ENCODE measurements around the gene NPC1L1. TPM values are rescaled to one million over a fixed set of nuclear protein-coding genes. Genes with fewer than 3 reads are reported as not detected.
"Not testable (repeated sequence)": the region's sequence is repeated elsewhere in the genome, so short reads cannot be mapped to it uniquely, and the experiment has no call there.

Gene NPC1L1
- total and polyA plus RNA-seq, 2 donors (not counting 1 experiment from before 2014, with no cell fraction given): 0.07 TPM; not detected in 1

DNA sequence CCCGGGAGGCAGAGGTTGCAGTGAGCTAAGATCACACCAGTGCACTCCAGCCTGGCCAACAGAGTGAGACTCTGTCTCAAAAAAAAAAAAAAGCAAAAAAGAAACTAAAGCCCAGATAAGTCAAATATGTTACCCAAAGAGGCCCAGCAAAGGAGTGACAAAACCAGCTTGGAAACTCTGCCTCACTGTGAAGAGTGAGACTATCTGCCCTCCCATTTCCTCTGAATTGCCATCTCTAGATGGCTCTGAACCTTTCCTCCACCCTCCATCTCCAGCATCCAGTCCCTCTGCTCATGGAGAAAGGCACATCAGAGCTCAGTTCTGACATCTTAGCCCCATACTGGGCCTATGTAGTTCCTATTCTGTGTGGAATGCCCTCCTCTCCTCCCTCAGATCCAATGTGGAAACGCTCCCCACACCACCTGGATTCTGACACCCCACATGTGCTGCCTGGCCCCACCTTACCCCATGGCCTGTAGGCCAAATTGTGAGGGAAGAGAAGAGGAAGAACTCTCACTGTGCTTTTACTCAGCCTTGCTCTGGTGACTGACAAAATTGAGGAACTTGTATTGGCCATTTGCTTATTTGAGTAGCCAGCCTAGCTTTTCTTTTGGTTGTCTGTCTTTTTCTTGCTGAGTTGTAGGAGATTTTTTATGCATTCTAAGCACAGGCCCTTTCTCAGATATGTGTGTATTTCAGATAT lies 32.7 kb downstream of the NPC1L1 start:
- ChIA-PET POLR2A (no interaction called here), CTCF (no interaction called here)
- no peaks in the 10 kb centered on the region for H3K79me2 ChIP-seq (ENCODE audit: control insufficient read depth, insufficient read depth, low read length)

DNA sequence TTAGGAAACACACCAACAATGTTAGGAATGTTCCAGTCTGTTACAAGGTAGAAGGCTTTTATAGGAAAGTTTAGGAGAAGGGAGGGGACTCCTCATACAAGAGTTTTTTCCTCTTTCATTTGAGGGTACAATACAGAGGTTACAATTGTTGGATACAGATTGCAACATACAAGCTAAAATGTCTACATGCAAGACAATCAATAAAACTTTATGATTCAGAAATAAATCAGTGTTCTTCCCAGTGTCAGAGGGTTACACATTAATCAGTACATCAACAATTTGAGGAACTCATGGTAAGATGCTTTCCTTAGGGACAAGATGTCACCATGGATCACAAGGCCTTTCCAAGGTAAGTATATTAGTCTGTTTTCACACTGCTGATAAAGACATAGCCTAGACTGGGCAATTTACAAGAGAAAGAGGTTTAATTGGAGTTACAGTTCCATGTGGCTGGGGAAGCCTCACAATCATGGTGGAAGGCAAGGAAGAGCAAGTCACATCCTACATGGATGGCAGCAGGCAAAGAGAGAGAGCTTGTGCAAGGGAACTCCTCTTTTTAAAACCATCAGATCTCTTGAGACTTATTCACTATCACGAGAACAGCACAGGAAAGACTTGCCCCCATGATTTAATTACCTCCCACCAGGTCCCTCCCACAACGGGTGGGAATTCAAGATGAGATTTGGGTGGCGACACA lies 34.4 kb downstream of the NPC1L1 start:
- H3K27me3 Mint-ChIP-seq; H4K20me1 ChIP-seq (ENCODE audit: control insufficient read depth, insufficient read depth, low read length, poor library complexity, severe bottlenecking); H3K4me1 ChIP-seq (ENCODE audit: control insufficient read depth in 2 of 2, insufficient read depth in 2 of 2, low read length in 2 of 2); H3K9me3 ChIP-seq (ENCODE audit: control extremely low read depth in 1 of 3, control insufficient read depth in 2 of 3, insufficient read depth in 1 of 3, low read length in 2 of 3); H3K4me2 ChIP-seq (replicated peaks; ENCODE audit: low read depth, low read length, poor library complexity, severe bottlenecking); H3K36me3 ChIP-seq (replicated peaks in 1 of 2; ENCODE audit: control extremely low read depth in 1 of 2, control insufficient read depth in 1 of 2, extremely low read depth in 1 of 2, insufficient read depth in 2 of 2, low read length in 1 of 2); H3K27me3 ChIP-seq (replicated peaks in 1 of 4; ENCODE audit: control extremely low read depth in 1 of 4, control insufficient read depth in 3 of 4, insufficient read depth in 4 of 4, low read length in 3 of 4); intact Hi-C loops (cut with micrococcal nuclease); H3K4me1 Mint-ChIP-seq; DNase-seq; H2AFZ ChIP-seq (ENCODE audit: insufficient read depth, low read depth, low read length, poor library complexity, severe bottlenecking); H3K79me2 ChIP-seq (ENCODE audit: control insufficient read depth, insufficient read depth, low read length); H3K27ac ChIP-seq (ENCODE audit: low read length in 2 of 2); H3K9ac ChIP-seq (ENCODE audit: low read length); H3K27ac Mint-ChIP-seq; POLR2A ChIA-PET; H3K4me3 ChIP-seq (ENCODE audit: control extremely low read depth in 1 of 5, extremely low read depth in 1 of 5, insufficient read depth in 1 of 5, low read depth in 2 of 5, low read length in 4 of 5); H3K4me3 Mint-ChIP-seq; ATAC-seq (ENCODE audit: low read depth); H3K9me3 Mint-ChIP-seq (ENCODE audit: insufficient read depth): not testable (repeated sequence)
- no CpG with 5 or more reads among the region's 3 CpGs for WGBS (ENCODE audit: insufficient coverage)
- CTCF ChIA-PET: interaction anchor here (1.0 kb wide), 1 partner anchor 58 kb away, joined by 3 read pairs; no protein-coding TSS in a partner anchor

More for the DNA sequence above, 32.7 kb downstream of the NPC1L1 start:
- Mint-ChIP-seq H3K9me3 (ENCODE audit: insufficient read depth) (peaks cover 6% of the 10 kb centered on the region), H3K4me1 (peaks cover 5% of the 10 kb centered on the region), H3K27me3 (no peaks in the 10 kb centered on the region), H3K27ac (no peak overlapping the region), H3K4me3 (no peak overlapping the region)
- Histone ChIP-seq H3K36me3 (replicated peaks in 1 of 2; ENCODE audit: control extremely low read depth in 1 of 2, control insufficient read depth in 1 of 2, extremely low read depth in 1 of 2, insufficient read depth in 2 of 2, low read length in 1 of 2) (no peaks in the 10 kb centered on the region), H3K4me2 (replicated peaks; ENCODE audit: low read depth, low read length, poor library complexity, severe bottlenecking) (no peak overlapping the region), H2AFZ (ENCODE audit: insufficient read depth, low read depth, low read length, poor library complexity, severe bottlenecking) (no peak overlapping the region), H3K27ac (ENCODE audit: low read length in 2 of 2) (no peak overlapping the region), H3K27me3 (replicated peaks in 1 of 4; ENCODE audit: control extremely low read depth in 1 of 4, control insufficient read depth in 3 of 4, insufficient read depth in 4 of 4, low read length in 3 of 4) (no peaks in the 10 kb centered on the region), H3K9me3 (ENCODE audit: control extremely low read depth in 1 of 3, control insufficient read depth in 2 of 3, insufficient read depth in 1 of 3, low read length in 2 of 3) (peaks cover 0 to 9% (median 8%) of the 10 kb centered on the region in 3 donors), H3K9ac (ENCODE audit: low read length) (no peak overlapping the region), H3K4me1 (ENCODE audit: control insufficient read depth in 2 of 2, insufficient read depth in 2 of 2, low read length in 2 of 2) (peaks cover 0 to 3% of the 10 kb centered on the region in 2 donors), H3K4me3 (ENCODE audit: control extremely low read depth in 1 of 5, extremely low read depth in 1 of 5, insufficient read depth in 1 of 5, low read depth in 2 of 5, low read length in 4 of 5) (no peak overlapping the region), H4K20me1 (ENCODE audit: control insufficient read depth, insufficient read depth, low read length, poor library complexity, severe bottlenecking) (no peaks in the 10 kb centered on the region)
- ATAC-seq (ENCODE audit: low read depth) (no peak), DNase-seq (no peak)
- intact Hi-C loops (cut with micrococcal nuclease): no loop called here
- whole genome bisulfite sequencing (ENCODE audit: insufficient coverage): no CpG with 5 or more reads among the region's 2 CpGs
- TF ChIP-seq, protein P1, sequence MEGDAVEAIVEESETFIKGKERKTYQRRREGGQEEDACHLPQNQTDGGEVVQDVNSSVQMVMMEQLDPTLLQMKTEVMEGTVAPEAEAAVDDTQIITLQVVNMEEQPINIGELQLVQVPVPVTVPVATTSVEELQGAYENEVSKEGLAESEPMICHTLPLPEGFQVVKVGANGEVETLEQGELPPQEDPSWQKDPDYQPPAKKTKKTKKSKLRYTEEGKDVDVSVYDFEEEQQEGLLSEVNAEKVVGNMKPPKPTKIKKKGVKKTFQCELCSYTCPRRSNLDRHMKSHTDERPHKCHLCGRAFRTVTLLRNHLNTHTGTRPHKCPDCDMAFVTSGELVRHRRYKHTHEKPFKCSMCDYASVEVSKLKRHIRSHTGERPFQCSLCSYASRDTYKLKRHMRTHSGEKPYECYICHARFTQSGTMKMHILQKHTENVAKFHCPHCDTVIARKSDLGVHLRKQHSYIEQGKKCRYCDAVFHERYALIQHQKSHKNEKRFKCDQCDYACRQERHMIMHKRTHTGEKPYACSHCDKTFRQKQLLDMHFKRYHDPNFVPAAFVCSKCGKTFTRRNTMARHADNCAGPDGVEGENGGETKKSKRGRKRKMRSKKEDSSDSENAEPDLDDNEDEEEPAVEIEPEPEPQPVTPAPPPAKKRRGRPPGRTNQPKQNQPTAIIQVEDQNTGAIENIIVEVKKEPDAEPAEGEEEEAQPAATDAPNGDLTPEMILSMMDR (IDR thresholded peaks at IDR 0.05): no peak
- TF ChIP-seq EZH2 (IDR thresholded peaks at IDR 0.05; ENCODE audit: borderline replicate concordance, insufficient read depth, low read depth, low read length, poor library complexity, severe bottlenecking): no peak

Measured in B cell (primary cell).